Choroid plexus epithelial cell (primary cell): ENCODE measurements around the gene USP5.

ENCODE experiments used
- DNase-seq: peaks from one replicate; pipeline ENCODE4 v3.0.0-alpha.2; 2010; ENCODE audit warnings: low read depth
- H3K4me3 ChIP-seq: 2 replicates; pipeline ENCODE4 v1.5.1; 2011; ENCODE audit warnings: low read depth, mild to moderate bottlenecking, control low read depth, low read length, moderate library complexity
- CTCF ChIP-seq: conservative IDR thresholded peaks from 2 replicates; pipeline ENCODE4 v1.5.1; 2011; ENCODE audit warnings: low read depth, mild to moderate bottlenecking, control low read depth, inconsistent platforms, low read length, moderate library complexity

Gene USP5

DNA sequence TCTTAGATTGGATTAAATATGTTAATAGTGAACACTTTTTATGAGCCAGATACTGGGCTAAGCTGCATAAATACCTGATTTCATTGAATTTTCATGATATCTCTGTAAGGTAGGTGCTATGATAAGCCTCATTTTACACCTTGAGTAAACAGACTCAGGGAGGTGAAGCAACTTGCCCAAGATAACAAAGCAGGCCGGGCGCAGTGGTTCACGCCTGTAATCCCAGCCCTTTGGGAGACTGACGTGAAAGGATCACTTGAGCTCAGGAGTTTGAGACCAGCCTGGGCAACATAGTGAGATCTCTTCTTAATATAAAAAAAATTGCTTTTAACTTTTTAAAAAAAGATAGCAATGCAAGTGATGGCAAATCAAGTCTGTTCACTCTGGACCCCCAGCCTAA, 9.9 kb upstream of the USP5 start:
- H3K4me3 ChIP-seq, result no peak overlapping the region
- DNase-seq, result no peak
- no peak for TF ChIP-seq CTCF

GRCh38 chr12:6843118-6843902, 8.6 kb upstream of the USP5 start:
- DNase-seq, result no peak
- no peak for TF ChIP-seq CTCF
- H3K4me3 ChIP-seq, result no peak overlapping the region

DNA sequence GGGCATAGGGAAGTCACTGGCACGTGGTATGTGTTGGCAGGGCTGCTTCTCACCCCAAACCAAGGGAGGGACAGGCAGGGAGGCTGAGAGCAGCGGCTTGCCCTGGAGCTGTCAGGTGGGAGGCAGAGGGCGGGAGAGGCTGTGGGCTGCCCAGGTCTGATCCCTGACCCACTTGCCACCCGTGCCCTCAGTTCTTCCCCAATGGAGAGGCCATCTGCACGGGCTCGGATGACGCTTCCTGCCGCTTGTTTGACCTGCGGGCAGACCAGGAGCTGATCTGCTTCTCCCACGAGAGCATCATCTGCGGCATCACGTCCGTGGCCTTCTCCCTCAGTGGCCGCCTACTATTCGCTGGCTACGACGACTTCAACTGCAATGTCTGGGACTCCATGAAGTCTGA, 6.6 kb upstream of the USP5 start:
- no peak overlapping the region for H3K4me3 ChIP-seq
- no peak for TF ChIP-seq CTCF
- DNase-seq, result no peak

DNA sequence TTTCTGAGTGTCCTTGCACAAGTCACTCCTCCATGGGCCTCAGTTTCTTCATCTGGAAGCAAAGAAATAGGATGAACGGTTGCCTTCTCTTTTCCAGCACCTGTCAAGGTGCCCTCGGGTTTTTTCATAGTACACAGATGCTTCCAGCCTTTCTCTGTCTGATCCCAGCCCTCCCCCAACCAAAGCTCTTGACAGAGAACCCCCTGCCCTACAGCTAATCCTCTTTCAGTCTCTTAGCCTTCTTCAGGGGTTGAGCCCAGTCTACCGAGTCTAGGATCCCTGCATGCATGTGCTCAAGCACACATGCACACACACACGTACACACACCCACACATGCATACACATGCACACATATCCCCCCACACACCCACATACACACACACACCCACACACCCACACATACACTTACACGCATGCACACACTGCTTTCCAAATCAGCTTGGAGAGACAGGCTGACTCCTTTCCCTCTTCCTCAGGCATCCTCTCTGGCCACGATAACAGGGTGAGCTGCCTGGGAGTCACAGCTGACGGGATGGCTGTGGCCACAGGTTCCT, 5.6 kb upstream of the USP5 start:
- no peak overlapping the region for H3K4me3 ChIP-seq
- TF ChIP-seq CTCF, result no peak
- no peak for DNase-seq

GRCh38 chr12:6847676-6848075, 4.3 kb upstream of the USP5 start:
- DNase-seq, result no peak
- no peak for TF ChIP-seq CTCF
- H3K4me3 ChIP-seq, result no peak overlapping the region

DNA sequence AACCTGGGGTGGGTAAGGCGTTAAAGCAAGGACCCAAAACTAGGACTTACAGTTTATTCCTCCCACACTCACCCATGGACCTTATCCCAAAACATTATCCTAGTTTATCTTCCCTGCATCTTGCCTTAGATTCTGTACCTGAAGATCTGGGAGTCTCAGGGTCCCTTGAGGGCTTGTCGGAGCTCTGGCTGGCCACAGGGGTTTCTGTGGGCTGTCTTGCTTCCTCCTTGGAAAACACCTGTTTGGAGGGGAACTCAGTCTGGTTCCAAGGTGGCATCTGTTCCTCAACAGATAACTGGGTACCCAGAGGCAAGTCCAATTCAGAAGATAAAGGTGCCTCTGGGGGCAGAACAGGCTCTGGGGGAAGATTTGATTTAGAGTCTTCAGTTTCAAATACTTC, 2.5 kb upstream of the USP5 start:
- H3K4me3 ChIP-seq, result no peak overlapping the region
- TF ChIP-seq CTCF, result no peak
- DNase-seq, result no peak

DNA sequence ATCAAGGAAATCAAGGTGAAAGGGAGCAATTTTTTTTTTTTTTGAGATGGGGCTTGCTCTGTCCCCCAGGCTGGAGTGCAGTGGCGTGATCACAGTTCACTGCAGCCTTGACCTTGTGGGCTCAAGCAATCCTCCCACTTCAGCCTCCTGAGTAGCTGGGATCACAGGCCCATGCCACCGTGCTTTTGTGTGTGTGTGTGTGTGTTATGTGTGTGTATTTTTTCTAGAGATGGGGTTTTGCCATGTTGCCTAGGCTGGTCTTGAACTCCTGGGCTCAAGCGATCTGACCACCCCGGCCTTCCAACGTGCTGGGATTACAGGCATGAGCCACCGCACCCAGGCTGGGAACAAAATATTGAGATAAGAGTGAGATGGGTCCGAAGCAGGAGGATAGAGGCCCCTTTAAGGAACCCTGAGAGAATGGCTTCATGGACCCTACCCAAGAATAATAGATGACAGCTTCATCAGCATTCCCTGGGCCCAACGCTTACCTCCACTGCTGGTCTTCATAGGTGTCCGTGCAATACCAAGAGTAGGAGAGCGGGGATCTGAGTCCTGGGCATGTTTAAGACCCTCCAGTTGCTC, 1.9 kb upstream of the USP5 start:
- no peak for DNase-seq
- TF ChIP-seq CTCF, result no peak
- no peak overlapping the region for H3K4me3 ChIP-seq
